K562 (cell line): Measurements from ENCODE around the gene DAG1. TPM values are rescaled to one million over a fixed set of nuclear protein-coding genes. Genes with fewer than 3 reads are reported as not detected.

Experiments
- ARID4B ChIP-seq: sonication (generic); formaldehyde crosslinking; IDR thresholded peaks from 2 replicates; pipeline ENCODE4 v1.8.0; 2022; ENCODE audit warnings: mild to moderate bottlenecking, missing genetic modification reagents
- ATF3 ChIP-seq, 2 experiments: fragments of 450-650 bp in 1 of 2; sonication (generic) in 1 of 2; formaldehyde crosslinking in 1 of 2; IDR thresholded peaks in 1 of 2; conservative IDR thresholded peaks in 1 of 2; 2 replicates each; pipeline versions ENCODE4 v1.6.1 to v1.8.1; 2016 to 2023; ENCODE audit warnings: mild to moderate bottlenecking in 2 of 2, moderate library complexity in 2 of 2, inconsistent platforms in 1 of 2, missing genetic modification reagents in 1 of 2
- PHB2 ChIP-seq: fragments of 450-650 bp; IDR thresholded peaks from 2 replicates; pipeline ENCODE4 v1.6.1; 2017; ENCODE audit warnings: low read depth
- RUNX1 ChIP-seq: sonication (generic); IDR thresholded peaks from 2 replicates; pipeline ENCODE4 v1.6.1; 2016; ENCODE audit warnings: antibody characterized with exemption, low read depth
- TRIM25 ChIP-seq: fragments of 450-650 bp; IDR thresholded peaks from 2 replicates; pipeline ENCODE4 v1.7.0; 2016; ENCODE audit warnings: borderline replicate concordance
- ZNF668 ChIP-seq: fragments of 250-450 bp; sonication (Bioruptor Pico); IDR thresholded peaks from 2 replicates; pipeline ENCODE4 v1.8.0; 2022; ENCODE audit warnings: mild to moderate bottlenecking, inconsistent platforms
- ZNF830 ChIP-seq: fragments of 250-450 bp; sonication (Bioruptor Pico); IDR thresholded peaks from 2 replicates; pipeline ENCODE4 v1.5.0; 2021; ENCODE audit warnings: mild to moderate bottlenecking
- polyA plus RNA-seq, 8 experiments: library from polyadenylated mRNA; depleted of rRNA in 4 of 8; stranded (reverse) in 5 of 8; unstranded in 3 of 8; fragments of >200 nt; fragmentation: Nextera tagmentation in 2 of 8; fragmentation: Illumina TruSeq in 1 of 8; extraction: Ambion mirVana in 2 of 8; extraction: Trizol in 1 of 8; gene quantifications; 2 replicates each; pipeline versions ENCODE4 v1.2.1 to v1.2.3, GENCODE V29; 2011 to 2014; ENCODE audit warnings: inconsistent platforms in 1 of 8, missing spikeins in 1 of 8
- total RNA-seq, 7 experiments: library from RNA; depleted of rRNA in 6 of 7; stranded (reverse); fragments of >200 nt in 6 of 7; fragmentation: Illumina TruSeq in 2 of 7; extraction: Trizol in 2 of 7; gene quantifications; 2 replicates each; pipeline versions ENCODE4 v1.2.1 to v1.2.3, GENCODE V29; 2011 to 2021; ENCODE audit warnings: low replicate concordance in 1 of 7
- TF ChIP-seq, protein P1 (sequence below): fragments of 250-450 bp; sonication (Bioruptor Pico); IDR thresholded peaks from 2 replicates; pipeline ENCODE4 v1.5.1; 2021; ENCODE audit warnings: mild to moderate bottlenecking

DAG1 gene
- total and polyA plus RNA-seq, 9 of the 15 experiments (the other 6 are each of a cell fraction or from before 2014, with no cell fraction given), result 0.29 to 19.6 (median 8.2) TPM

DNA sequence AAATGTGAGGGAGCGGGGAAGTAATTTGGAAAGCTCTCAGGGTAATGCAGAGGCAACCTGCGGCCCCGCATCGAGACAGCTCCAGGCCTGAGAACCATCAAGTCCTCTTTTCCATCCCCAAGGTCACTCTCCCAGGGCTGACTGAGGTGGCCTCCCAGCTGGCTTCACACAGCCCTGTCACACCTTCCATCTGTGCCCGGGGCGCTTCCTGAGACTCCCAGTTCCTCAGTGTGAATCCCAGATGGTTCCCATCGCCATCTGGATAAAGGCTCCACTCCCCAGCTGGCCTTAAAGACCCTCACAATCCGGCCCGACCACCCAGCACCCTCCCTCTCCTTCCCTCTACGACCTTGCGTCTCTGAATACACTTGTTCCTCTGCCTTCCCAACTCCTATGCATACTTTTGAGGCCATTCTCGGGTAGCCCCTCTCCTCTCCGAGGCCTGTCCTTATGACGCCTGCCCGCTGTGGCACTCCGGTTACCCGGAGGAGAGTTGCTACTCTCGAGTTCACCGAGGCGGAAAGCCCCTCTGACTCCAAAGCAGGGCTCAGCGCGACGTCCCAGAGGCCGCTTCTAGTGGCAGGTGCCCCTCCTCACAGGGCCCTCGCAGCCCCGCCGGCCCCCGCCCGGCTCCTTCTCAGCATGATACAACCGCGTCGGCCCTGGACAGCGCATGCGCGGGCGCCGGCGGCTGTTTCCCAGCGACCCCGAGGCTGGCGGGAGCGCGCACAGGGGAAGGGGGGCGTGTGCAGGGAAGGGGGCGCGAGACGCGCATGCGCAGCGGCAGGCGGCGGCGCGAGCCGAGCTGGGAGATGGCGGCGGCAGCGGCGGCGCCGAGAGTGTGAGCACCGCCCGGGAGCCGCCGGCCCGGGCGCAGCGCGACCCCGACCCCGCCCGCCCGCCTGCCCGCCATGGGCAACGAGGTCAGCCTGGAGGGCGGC is 83.9 kb downstream of the DAG1 start, which contains the start of gene BSN (continued):
- TF ChIP-seq, protein P1, sequence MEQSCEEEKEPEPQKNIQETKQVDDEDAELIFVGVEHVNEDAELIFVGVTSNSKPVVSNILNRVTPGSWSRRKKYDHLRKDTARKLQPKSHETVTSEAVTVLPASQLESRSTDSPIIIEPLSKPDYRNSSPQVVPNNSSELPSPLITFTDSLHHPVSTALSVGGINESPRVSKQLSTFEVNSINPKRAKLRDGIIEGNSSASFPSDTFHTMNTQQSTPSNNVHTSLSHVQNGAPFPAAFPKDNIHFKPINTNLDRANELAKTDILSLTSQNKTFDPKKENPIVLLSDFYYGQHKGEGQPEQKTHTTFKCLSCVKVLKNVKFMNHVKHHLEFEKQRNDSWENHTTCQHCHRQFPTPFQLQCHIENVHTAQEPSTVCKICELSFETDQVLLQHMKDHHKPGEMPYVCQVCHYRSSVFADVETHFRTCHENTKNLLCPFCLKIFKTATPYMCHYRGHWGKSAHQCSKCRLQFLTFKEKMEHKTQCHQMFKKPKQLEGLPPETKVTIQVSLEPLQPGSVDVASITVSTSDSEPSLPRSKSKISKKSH (CRISPR knock-in tag), result no peak
- no peak for TF ChIP-seq ZNF830 (CRISPR knock-in tag)
- TF ChIP-seq TRIM25, result no peak
- TF ChIP-seq ZNF668 (CRISPR knock-in tag), result no peak
- TF ChIP-seq ATF3 (IDR thresholded peaks at IDR 0.05), result no peak
- no peak for TF ChIP-seq ATF3 (CRISPR knock-in tag; conservative IDR thresholded peaks at IDR 0.05)
- 0 out of 2 replicates have a peak, but pooled peaks have one; percentile 18 for TF ChIP-seq ARID4B (CRISPR knock-in tag)
- no peak for TF ChIP-seq PHB2
- no peak for TF ChIP-seq RUNX1
